H1 (cell line): ENCODE results near the gene SMIM28. TPM values are rescaled to one million over a fixed set of nuclear protein-coding genes. Genes with fewer than 3 reads are reported as not detected.

Experiments
- CTCF ChIA-PET: fragments of 300-600 bp; sonication (Branson Sonifier 250); formaldehyde crosslinking; loops from one replicate; lab custom pipeline; 2021; ENCODE audit not compliant: partially characterized antibody; lab: Charles Lee
- POLR2A ChIA-PET: fragments of 300-600 bp; sonication (Branson Sonifier 250); formaldehyde crosslinking; loops from one replicate; lab custom pipeline; 2021; ENCODE audit warnings: inconsistent platforms; ENCODE audit not compliant: partially characterized antibody; lab: Charles Lee
- DNase-seq, 2 experiments: peaks; one replicate each; pipeline versions ENCODE4 v3.0.0 to v3.0.0-alpha.2; 2010 to 2022; ENCODE audit warnings: low spot score in 2 of 2, low read depth in 1 of 2, mixed read lengths in 1 of 2
- FAIRE-seq: peaks from 2 replicates; lab custom pipeline; 2011; peaks lifted over from hg19 to GRCh38; lab: Jason Lieb, UNC
- H2AFZ ChIP-seq: 2 replicates; pipeline ENCODE4 v1.8.1; 2012; ENCODE audit warnings: low read length, inconsistent platforms
- H2AK5ac ChIP-seq: 2 replicates; pipeline ENCODE4 v1.6.1; 2013; ENCODE audit warnings: low read depth, low read length
- H2BK120ac ChIP-seq: replicated peaks from 2 replicates; pipeline ENCODE3; 2013; ENCODE audit warnings: low read depth, low read length, inconsistent platforms
- H2BK12ac ChIP-seq: 2 replicates; pipeline ENCODE4 v1.6.1; 2013; ENCODE audit warnings: low read depth, low read length
- H2BK15ac ChIP-seq: 2 replicates; pipeline ENCODE4 v1.6.1; 2013; ENCODE audit warnings: low read length
- H2BK20ac ChIP-seq: 2 replicates; pipeline ENCODE4 v1.6.1; 2013; ENCODE audit warnings: low read length
- H2BK5ac ChIP-seq: 2 replicates; pipeline ENCODE4 v1.6.1; 2013; ENCODE audit warnings: low read depth, low read length
- H3K14ac ChIP-seq: 2 replicates; pipeline ENCODE4 v1.6.1; 2013; ENCODE audit warnings: inconsistent platforms; ENCODE audit not compliant: insufficient read length
- H3K18ac ChIP-seq: 2 replicates; pipeline ENCODE4 v1.6.1; 2013; ENCODE audit warnings: low read length; ENCODE audit errors: extremely low read depth
- H3K23ac ChIP-seq: 2 replicates; pipeline ENCODE4 v1.6.1; 2013; ENCODE audit warnings: inconsistent platforms; ENCODE audit not compliant: insufficient read length
- H3K23me2 ChIP-seq: 2 replicates; pipeline ENCODE4 v1.6.1; 2013; ENCODE audit warnings: low read depth, low read length
- H3K27ac ChIP-seq: 2 replicates; pipeline ENCODE4 v1.6.1; 2011; ENCODE audit warnings: low read depth, low read length, inconsistent platforms
- H3K27me3 ChIP-seq, 4 experiments: replicated peaks in 1 of 4; 1 replicate in 1 of 4; 2 replicates in 3 of 4; pipeline versions ENCODE4 v1.6.1 to v1.8.1; 2011 to 2013; ENCODE audit warnings: low read length in 3 of 4, mild to moderate bottlenecking in 3 of 4, inconsistent platforms in 2 of 4, mixed read lengths in 2 of 4, moderate library complexity in 1 of 4; ENCODE audit not compliant: control insufficient read depth in 3 of 4, insufficient read depth in 3 of 4; ENCODE audit errors: extremely low read depth in 1 of 4
- H3K36me3 ChIP-seq, 4 experiments: 2 replicates each; pipeline versions ENCODE4 v1.6.1 to v1.8.1; 2011 to 2013; ENCODE audit warnings: mild to moderate bottlenecking in 4 of 4, low read length in 3 of 4, moderate library complexity in 2 of 4, control low read depth in 1 of 4, inconsistent platforms in 1 of 4; ENCODE audit not compliant: insufficient read depth in 4 of 4, control insufficient read depth in 2 of 4
- H3K4ac ChIP-seq: replicated peaks from 2 replicates; pipeline ENCODE3; 2013; ENCODE audit warnings: low read length, low read depth, mixed read lengths, inconsistent platforms; ENCODE audit not compliant: insufficient read length
- H3K4me1 ChIP-seq, 4 experiments: replicated peaks in 1 of 4; 1 replicate in 1 of 4; 2 replicates in 3 of 4; pipeline versions ENCODE4 v1.6.1 to v1.8.1; 2011 to 2013; ENCODE audit warnings: low read length in 3 of 4, inconsistent platforms in 2 of 4, mixed read lengths in 1 of 4; ENCODE audit not compliant: insufficient read depth in 4 of 4, control insufficient read depth in 3 of 4
- H3K4me2 ChIP-seq, 2 experiments: 2 replicates each; pipeline versions ENCODE4 v1.6.1 to v1.8.1; 2011 to 2013; ENCODE audit warnings: low read depth in 2 of 2, low read length in 2 of 2, control low read depth in 1 of 2, inconsistent platforms in 1 of 2, mild to moderate bottlenecking in 1 of 2; ENCODE audit not compliant: insufficient read depth in 1 of 2
- H3K4me3 ChIP-seq, 4 experiments: fragments of 200-600, 300-600 bp in 1 of 4; sonication (generic), shearing (Covaris generic), sonication (Bioruptor Twin) in 1 of 4; 2 replicates each; pipeline versions ENCODE4 v1.5.1 to v1.8.1; 2011 to 2016; ENCODE audit warnings: low read length in 4 of 4, low read depth in 3 of 4, control low read depth in 2 of 4, inconsistent platforms in 2 of 4, mild to moderate bottlenecking in 2 of 4, mixed read lengths in 1 of 4, moderate library complexity in 1 of 4; ENCODE audit not compliant: insufficient read depth in 2 of 4; ENCODE audit errors: extremely low read depth in 1 of 4
- H3K56ac ChIP-seq: replicated peaks from 2 replicates; pipeline ENCODE3; 2013; ENCODE audit warnings: low read depth, mild to moderate bottlenecking, mixed read lengths, low read length, inconsistent platforms; ENCODE audit not compliant: insufficient read length
- H3K79me1 ChIP-seq: 2 replicates; pipeline ENCODE4 v1.6.1; 2013; ENCODE audit warnings: low read depth, low read length, control low read depth
- H3K79me2 ChIP-seq, 2 experiments: 2 replicates each; pipeline versions ENCODE4 v1.6.1 to v1.8.1; 2012 to 2013; ENCODE audit warnings: low read length in 2 of 2, mild to moderate bottlenecking in 2 of 2, inconsistent platforms in 1 of 2; ENCODE audit not compliant: insufficient read depth in 2 of 2, control insufficient read depth in 1 of 2
- H3K9ac ChIP-seq, 4 experiments: replicated peaks in 1 of 4; 1 replicate in 1 of 4; 2 replicates in 3 of 4; pipeline versions ENCODE4 v1.6.1 to v1.8.1; 2011 to 2013; ENCODE audit warnings: low read depth in 3 of 4, low read length in 3 of 4, control low read depth in 2 of 4, mild to moderate bottlenecking in 2 of 4, moderate library complexity in 2 of 4, inconsistent platforms in 1 of 4; ENCODE audit errors: extremely low read depth in 1 of 4
- H3K9me3 ChIP-seq, 2 experiments: 2 replicates each; pipeline versions ENCODE4 v1.6.1 to v1.8.1; 2012 to 2013; ENCODE audit warnings: mild to moderate bottlenecking in 2 of 2, moderate library complexity in 2 of 2, control low read depth in 1 of 2, inconsistent platforms in 1 of 2, low read depth in 1 of 2, low read length in 1 of 2, mixed read lengths in 1 of 2; ENCODE audit not compliant: insufficient read depth in 2 of 2
- H4K20me1 ChIP-seq, 2 experiments: replicated peaks in 1 of 2; 2 replicates each; pipeline versions ENCODE3 to v1.8.1; 2011 to 2013; ENCODE audit warnings: inconsistent platforms in 2 of 2, low read length in 2 of 2, mild to moderate bottlenecking in 1 of 2; ENCODE audit not compliant: insufficient read depth in 2 of 2, control insufficient read depth in 1 of 2
- H4K5ac ChIP-seq: 2 replicates; pipeline ENCODE4 v1.6.1; 2013; ENCODE audit warnings: low read length, low read depth, mixed read lengths, inconsistent platforms; ENCODE audit not compliant: insufficient read length
- H4K8ac ChIP-seq: 2 replicates; pipeline ENCODE4 v1.8.0; 2013; ENCODE audit warnings: mild to moderate bottlenecking, moderate library complexity, low read length, inconsistent platforms; ENCODE audit not compliant: insufficient read depth; ENCODE audit errors: extremely low read depth
- H4K91ac ChIP-seq: replicated peaks from 2 replicates; pipeline ENCODE3; 2013; ENCODE audit warnings: low read length, mixed read lengths, inconsistent platforms; ENCODE audit not compliant: insufficient read length
- CEBPB ChIP-seq: IDR thresholded peaks from 2 replicates; pipeline ENCODE4 v1.6.1; 2012; ENCODE audit warnings: low read depth, low read length
- USF2 ChIP-seq: IDR thresholded peaks from 2 replicates; pipeline ENCODE4 v1.6.1; 2011; ENCODE audit warnings: low read length, improper control_type of control experiment
- WGBS, 2 experiments: shearing (Covaris generic) in 1 of 2; methylation state at CpG; one replicate each; pipeline versions ENCODE4 v1.1.6 to v1.1.7; 2013 to 2015; ENCODE audit warnings: low lambda C conversion rate in 2 of 2, mixed read lengths in 2 of 2, inconsistent platforms in 1 of 2, low coverage in 1 of 2, missing lambda C conversion rate in 1 of 2; ENCODE audit not compliant: insufficient replicate concordance in 2 of 2, insufficient coverage in 1 of 2, insufficient read length in 1 of 2; ENCODE audit errors: extremely low coverage in 1 of 2, missing lambda C conversion rate in 1 of 2; 5-methylcytosine and 5-hydroxymethylcytosine counted together
- polyA plus RNA-seq, 7 experiments: library from polyadenylated mRNA; depleted of rRNA in 3 of 7; stranded (reverse) in 5 of 7; unstranded in 2 of 7; fragments of >200 nt in 5 of 7; fragments of 200-250 nt in 2 of 7; gene quantifications; 1 replicate in 5 of 7; 2 replicates in 1 of 7; 4 replicates in 1 of 7; pipeline versions ENCODE4 v1.2.1 to v1.2.3, GENCODE V29; 2011 to 2013; ENCODE audit warnings: missing spikeins in 2 of 7, mixed read lengths in 2 of 7
- total RNA-seq: library from RNA; stranded (reverse); fragmentation: NEBNext Ultra II Directional; extraction: Animal tissue kit (Norgen Biotek cat#: 25700); gene quantifications from 2 replicates; pipeline ENCODE4 v1.2.1, GENCODE V29; 2021

Gene SMIM28
- total and polyA plus RNA-seq, 2 of the 8 experiments (the other 6 are each of a cell fraction or from before 2014, with no cell fraction given): not detected

GRCh38 chr6:138410048-138410735 lies 32.5 kb downstream of the SMIM28 start:
- H3K18ac ChIP-seq: no peak overlapping the region
- H2AFZ ChIP-seq: no peak overlapping the region
- H2BK120ac ChIP-seq: no peak overlapping the region
- H2BK12ac ChIP-seq: no peak overlapping the region
- no peak overlapping the region for H4K5ac ChIP-seq
- H3K4me2 ChIP-seq: no peak overlapping the region
- no peak overlapping the region for H3K27ac ChIP-seq
- H3K4me1 ChIP-seq: no peaks in the 10 kb centered on the region
- H2BK15ac ChIP-seq: no peak overlapping the region
- H3K27me3 ChIP-seq: no peaks in the 10 kb centered on the region
- no peak overlapping the region for H2BK5ac ChIP-seq
- no peaks in the 10 kb centered on the region; the same call in 1 of the 2 replicates for H3K79me1 ChIP-seq
- H2AK5ac ChIP-seq: no peak overlapping the region
- no peaks in the 10 kb centered on the region for H3K23me2 ChIP-seq
- H3K4ac ChIP-seq: no peak overlapping the region
- H4K20me1 ChIP-seq: no peaks in the 10 kb centered on the region
- FAIRE-seq (no peak), DNase-seq (peak in 1 of 2 experiments; percentile 2)
- 91% methylated on average over 8 of the region's 8 CpGs; no CpG with 5 or more reads in 1 of the 2 experiments for WGBS, 2 experiments
- peaks cover 9 to 45% (median 29%) of the 10 kb centered on the region in 4 experiments; a peak in 7 of 8 replicates for H3K36me3 ChIP-seq
- H3K4me3 ChIP-seq: no peak overlapping the region
- POLR2A ChIA-PET: no interaction called here
- H3K56ac ChIP-seq: no peak overlapping the region
- no peaks in the 10 kb centered on the region for H3K9me3 ChIP-seq
- H3K79me2 ChIP-seq: no peaks in the 10 kb centered on the region
- TF ChIP-seq USF2 (no peak), CEBPB (peak; percentile 82)
- CTCF ChIA-PET: interaction anchor here (0.6 to 1.5 kb wide), 4 partner anchors 17 to 123 kb away, joined by 3 to 5 read pairs (median 4); no protein-coding TSS in a partner anchor
- no peak overlapping the region for H3K9ac ChIP-seq
- no peak overlapping the region for H2BK20ac ChIP-seq
- no peak overlapping the region for H4K91ac ChIP-seq
- H3K14ac ChIP-seq: no peak overlapping the region
- no peak overlapping the region for H3K23ac ChIP-seq
- H4K8ac ChIP-seq: no peak overlapping the region
